Measurements from ENCODE around the gene CUX1. TPM values are rescaled to one million over a fixed set of nuclear protein-coding genes. Genes with fewer than 3 reads are reported as not detected.

The CUX1 gene
- total RNA-seq, 1 donor = 46.2 TPM

GRCh38 chr7:102211590-102212550, 394.4 kb downstream of the CUX1 start:
- no peak for TF ChIP-seq CTCF (IDR thresholded peaks at IDR 0.05; ENCODE audit: insufficient read depth, low read depth, low read length)
- H3K4me3 ChIP-seq (ENCODE audit: low read depth, low read length) = no peak overlapping the region
- no peak for DNase-seq (ENCODE audit: low read depth)

DNA sequence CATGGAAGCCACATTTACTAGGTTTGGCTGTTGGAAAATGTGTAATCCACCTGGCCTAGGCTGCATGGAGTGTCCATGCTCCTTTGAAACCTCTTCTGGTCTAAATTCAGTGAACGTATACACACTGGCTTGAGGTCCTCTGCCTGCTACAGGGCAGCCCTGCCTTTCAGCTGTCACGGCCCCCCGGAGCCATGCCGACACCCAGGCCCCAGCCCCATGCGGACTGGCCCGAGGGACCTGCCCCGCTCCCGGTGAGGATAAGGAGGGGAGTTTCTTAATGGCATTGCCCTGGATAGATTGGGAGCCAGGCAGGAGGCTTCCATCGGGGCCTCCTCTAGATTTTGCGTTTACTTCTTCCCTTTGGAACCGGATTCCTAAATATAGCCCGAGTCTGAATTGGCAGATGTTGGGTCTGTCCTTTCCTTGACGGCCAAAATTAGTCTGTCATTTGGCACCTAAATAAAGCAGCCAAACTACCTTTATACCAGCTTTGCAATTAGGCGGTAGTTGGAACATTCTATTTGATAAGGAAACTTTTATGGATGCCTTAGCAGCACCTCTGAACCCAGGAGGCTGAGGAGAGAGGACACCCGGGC, 397.1 kb downstream of the CUX1 start:
- no peak overlapping the region for H3K4me3 ChIP-seq (ENCODE audit: low read depth, low read length)
- DNase-seq (ENCODE audit: low read depth) = no peak
- no peak for TF ChIP-seq CTCF (IDR thresholded peaks at IDR 0.05; ENCODE audit: insufficient read depth, low read depth, low read length)

DNA sequence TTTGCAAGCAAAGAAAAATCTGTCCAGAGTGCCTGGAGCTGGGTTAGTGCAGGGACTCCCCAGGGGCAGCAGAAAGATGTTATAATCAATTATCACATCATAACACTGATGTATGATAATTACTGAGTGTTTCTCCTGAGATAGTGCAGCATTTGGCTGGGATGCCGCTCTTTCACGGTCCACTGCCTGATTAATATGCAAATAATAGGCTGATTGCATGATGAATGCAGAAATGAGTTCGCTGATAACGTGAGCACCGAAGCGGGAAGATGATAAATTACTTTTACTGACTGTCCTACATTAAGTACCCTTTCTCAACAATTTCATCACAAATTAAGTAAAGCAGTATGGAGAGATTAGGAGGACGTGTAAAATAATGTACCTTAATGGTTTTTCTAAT, 397.8 kb downstream of the CUX1 start:
- DNase-seq (ENCODE audit: low read depth) = no peak
- no peak overlapping the region for H3K4me3 ChIP-seq (ENCODE audit: low read depth, low read length)
- TF ChIP-seq CTCF (IDR thresholded peaks at IDR 0.05; ENCODE audit: insufficient read depth, low read depth, low read length) = no peak

- no peak for DNase-seq (ENCODE audit: low read depth)
- H3K4me3 ChIP-seq (ENCODE audit: low read depth, low read length) = no peak overlapping the region
- TF ChIP-seq CTCF (IDR thresholded peaks at IDR 0.05; ENCODE audit: insufficient read depth, low read depth, low read length) = no peak
Measured at GRCh38 chr7:102215711-102216110, 398.3 kb downstream of the CUX1 start.

GRCh38 chr7:102216573-102217314, 399.3 kb downstream of the CUX1 start:
- H3K4me3 ChIP-seq (ENCODE audit: low read depth, low read length) = no peak overlapping the region
- no peak for DNase-seq (ENCODE audit: low read depth)
- no peak for TF ChIP-seq CTCF (IDR thresholded peaks at IDR 0.05; ENCODE audit: insufficient read depth, low read depth, low read length)

- no peak overlapping the region for H3K4me3 ChIP-seq (ENCODE audit: low read depth, low read length)
- DNase-seq (ENCODE audit: low read depth) = no peak
- TF ChIP-seq CTCF (IDR thresholded peaks at IDR 0.05; ENCODE audit: insufficient read depth, low read depth, low read length) = no peak
Measured at GRCh38 chr7:102220229-102220850, 402.9 kb downstream of the CUX1 start.

All from fibroblast of villous mesenchyme (primary cell).